HepG2 (cell line): ENCODE measurements around the gene PIM3. TPM values are rescaled to one million over a fixed set of nuclear protein-coding genes. Genes with fewer than 3 reads are reported as not detected.
A peak's percentile ranks its signal among the peaks of the same experiment; 100 is the strongest.

Experiments used
- NR2F1 ChIP-seq, 2 experiments: fragments of 450-650 bp in 1 of 2; formaldehyde crosslinking in 1 of 2; IDR thresholded peaks; 2 replicates each; pipeline versions ENCODE4 v1.5.0 to v1.6.1; 2016 to 2020; ENCODE audit warnings: mild to moderate bottlenecking in 1 of 2, missing compliant biosample characterization in 1 of 2, missing genetic modification reagents in 1 of 2, moderate library complexity in 1 of 2
- NR2F6 ChIP-seq, 2 experiments: IDR thresholded peaks; 2 replicates each; pipeline ENCODE4 v1.6.1; 2016; ENCODE audit warnings: antibody characterized with exemption in 1 of 2, mild to moderate bottlenecking in 1 of 2
- NRL ChIP-seq: sonication (generic); formaldehyde crosslinking; IDR thresholded peaks from 2 replicates; pipeline ENCODE4 v1.5.0; 2020; ENCODE audit warnings: missing genetic modification reagents, mild to moderate bottlenecking, moderate library complexity, borderline replicate concordance
- SNRNP70 ChIP-seq: fragments of 200-400 bp; formaldehyde crosslinking; IDR thresholded peaks from 2 replicates; pipeline ENCODE4 v1.6.1; 2017; ENCODE audit warnings: mild to moderate bottlenecking, low read depth, low read length, moderate library complexity
- TBX3 ChIP-seq: fragments of 450-650 bp; IDR thresholded peaks from 2 replicates; pipeline ENCODE4 v1.6.1; 2017; ENCODE audit warnings: antibody characterized with exemption, mild to moderate bottlenecking, inconsistent platforms, borderline replicate concordance
- ZBTB40 ChIP-seq, 2 experiments: fragments of 450-650 bp in 1 of 2; sonication (generic) in 1 of 2; formaldehyde crosslinking in 1 of 2; IDR thresholded peaks; 2 replicates each; pipeline versions ENCODE4 v1.6.1 to v1.8.0; 2016 to 2022; ENCODE audit warnings: antibody characterized with exemption in 1 of 2, mild to moderate bottlenecking in 1 of 2, missing genetic modification reagents in 1 of 2
- ZNF224 ChIP-seq: sonication (generic); formaldehyde crosslinking; IDR thresholded peaks from 2 replicates; pipeline ENCODE4 v1.5.0; 2020; ENCODE audit warnings: mild to moderate bottlenecking, missing genetic modification reagents
- ZNF296 ChIP-seq: sonication (generic); formaldehyde crosslinking; conservative IDR thresholded peaks from 2 replicates; pipeline ENCODE4 v1.5.0; 2020; ENCODE audit warnings: mild to moderate bottlenecking, missing genetic modification reagents
- ZNF550 ChIP-seq: sonication (generic); formaldehyde crosslinking; IDR thresholded peaks from 2 replicates; pipeline ENCODE4 v1.4.0; 2020; ENCODE audit warnings: mild to moderate bottlenecking, missing genetic modification reagents, borderline replicate concordance
- polyA plus RNA-seq, 8 experiments: library from polyadenylated mRNA; depleted of rRNA in 3 of 8; stranded (reverse) in 7 of 8; unstranded in 1 of 8; fragments of >200 nt; fragmentation: Illumina TruSeq in 4 of 8; extraction: Trizol in 4 of 8; gene quantifications; 2 replicates each; pipeline versions ENCODE4 v1.2.1 to v1.2.3, GENCODE V29; 2011 to 2016; ENCODE audit warnings: low read depth in 4 of 8, missing spikeins in 1 of 8, mixed read lengths in 1 of 8; ENCODE audit not compliant: insufficient read depth in 1 of 8
- total RNA-seq, 5 experiments: library from RNA; depleted of rRNA; stranded (reverse); fragments of >200 nt; fragmentation: Illumina TruSeq; extraction: Trizol; gene quantifications; 2 replicates each; pipeline ENCODE4 v1.2.3, GENCODE V29; 2016; ENCODE audit warnings: low read depth in 1 of 5

The PIM3 gene
- total and polyA plus RNA-seq, 2 of the 13 experiments (the other 11 are each of a cell fraction or from before 2014, with no cell fraction given), result 21.6 to 31.2 TPM

- TF ChIP-seq ZBTB40 (IDR thresholded peaks at IDR 0.05) (no peak), ZBTB40 (CRISPR knock-in tag; IDR thresholded peaks at IDR 0.05) (0 out of 2 replicates have a peak, but pooled peaks have one; percentile 30), NR2F6 (IDR thresholded peaks at IDR 0.05) (no peak), NR2F6 (CRISPR knock-in tag; IDR thresholded peaks at IDR 0.05) (no peak), NR2F1 (CRISPR knock-in tag; IDR thresholded peaks at IDR 0.05) (no peak), ZNF224 (0 out of 2 replicates have a peak, but pooled peaks have one; percentile 17), ZNF296 (CRISPR knock-in tag) (0 out of 2 replicates have a peak, but pooled peaks have one; percentile 36), TBX3 (no peak), SNRNP70 (no peak), NRL (CRISPR knock-in tag) (peak; percentile 79), ZNF550 (CRISPR knock-in tag) (no peak)
Measured at GRCh38 chr22:49918911-49919881, 41.4 kb upstream of the PIM3 start (continued).
